ENCODE measurements around the gene ACSBG1. TPM values are rescaled to one million over a fixed set of nuclear protein-coding genes. Genes with fewer than 3 reads are reported as not detected.

Gene ACSBG1
- total and polyA plus RNA-seq, 2 experiments from 2014 or later, result 0.04 TPM; not detected in 1

GRCh38 chr15:78182821-78183220, 51.5 kb downstream of the ACSBG1 start:
- H3F3A ChIP-seq (ENCODE audit: insufficient read depth), result no peaks in the 10 kb centered on the region
- DNase-seq, result no peak
- H2AFZ ChIP-seq, result no peak overlapping the region
- H4K20me1 ChIP-seq (ENCODE audit: insufficient read depth), result no peaks in the 10 kb centered on the region
- no peaks in the 10 kb centered on the region for H3K36me3 ChIP-seq (ENCODE audit: low read depth)
- H3K4me2 ChIP-seq (ENCODE audit: unreplicated experiment), result no peak overlapping the region
- H3K9me2 ChIP-seq (ENCODE audit: insufficient read depth), result no peaks in the 10 kb centered on the region
- no peak overlapping the region for H3K9ac ChIP-seq
- H3K79me2 ChIP-seq (ENCODE audit: insufficient read depth), result no peaks in the 10 kb centered on the region
- no peak overlapping the region for H3K27ac ChIP-seq
- 70 to 79% methylated on average over 4 of the region's 4 CpGs for WGBS, 2 experiments (ENCODE audit: low coverage in 1 of 2, low lambda C conversion rate in 2 of 2, missing lambda C conversion rate in 2 of 2)
- in situ Hi-C loops (cut with MboI), result no loop called here
- peaks cover 11% of the 10 kb centered on the region; the same call in 1 of the 2 replicates for H3K27me3 ChIP-seq (replicated peaks; ENCODE audit: insufficient read depth)
- H3K4me1 ChIP-seq (ENCODE audit: insufficient read depth), result no peaks in the 10 kb centered on the region
- TF ChIP-seq EZH2phosphoT487 (IDR thresholded peaks at IDR 0.05; ENCODE audit: insufficient read depth, low read depth) (no peak), EZH2 (IDR thresholded peaks at IDR 0.05; ENCODE audit: insufficient read depth, poor library complexity, severe bottlenecking) (no peak)
- no peaks in the 10 kb centered on the region for H3K9me3 ChIP-seq (ENCODE audit: low read depth)
- H3K4me3 ChIP-seq, result no peak overlapping the region

GRCh38 chr15:78182336-78182700, 52.0 kb downstream of the ACSBG1 start:
- TF ChIP-seq EZH2phosphoT487 (IDR thresholded peaks at IDR 0.05; ENCODE audit: insufficient read depth, low read depth) (no peak), EZH2 (IDR thresholded peaks at IDR 0.05; ENCODE audit: insufficient read depth, poor library complexity, severe bottlenecking) (no peak)
- no peaks in the 10 kb centered on the region for H3K36me3 ChIP-seq (ENCODE audit: low read depth)
- no peak overlapping the region for H3K9ac ChIP-seq
- H2AFZ ChIP-seq, result no peak overlapping the region
- no peaks in the 10 kb centered on the region for H3K9me2 ChIP-seq (ENCODE audit: insufficient read depth)
- no peak overlapping the region for H3K4me2 ChIP-seq (ENCODE audit: unreplicated experiment)
- no peaks in the 10 kb centered on the region for H4K20me1 ChIP-seq (ENCODE audit: insufficient read depth)
- H3K4me3 ChIP-seq, result no peak overlapping the region
- H3K27me3 ChIP-seq (replicated peaks; ENCODE audit: insufficient read depth), result peaks cover 11% of the 10 kb centered on the region; the same call in 1 of the 2 replicates
- no peak overlapping the region for H3K27ac ChIP-seq
- no peaks in the 10 kb centered on the region for H3K79me2 ChIP-seq (ENCODE audit: insufficient read depth)
- no peak for DNase-seq
- no peaks in the 10 kb centered on the region for H3K9me3 ChIP-seq (ENCODE audit: low read depth)
- no peaks in the 10 kb centered on the region for H3F3A ChIP-seq (ENCODE audit: insufficient read depth)
- WGBS, 2 experiments (ENCODE audit: low coverage in 1 of 2, low lambda C conversion rate in 2 of 2, missing lambda C conversion rate in 2 of 2), result 61 to 62% methylated on average over 4 to 5 of the region's 5 CpGs
- H3K4me1 ChIP-seq (ENCODE audit: insufficient read depth), result no peaks in the 10 kb centered on the region
- in situ Hi-C loops (cut with MboI), result no loop called here

- Histone ChIP-seq H3K79me2 (ENCODE audit: insufficient read depth) (no peaks in the 10 kb centered on the region), H3K36me3 (ENCODE audit: low read depth) (no peaks in the 10 kb centered on the region), H3K9me3 (ENCODE audit: low read depth) (no peaks in the 10 kb centered on the region), H3F3A (ENCODE audit: insufficient read depth) (no peaks in the 10 kb centered on the region), H3K27me3 (replicated peaks; ENCODE audit: insufficient read depth) (peaks cover 4% of the 10 kb centered on the region; the same call in 1 of the 2 replicates), H4K20me1 (ENCODE audit: insufficient read depth) (no peaks in the 10 kb centered on the region), H3K4me2 (ENCODE audit: unreplicated experiment) (no peak overlapping the region), H3K9me2 (ENCODE audit: insufficient read depth) (no peaks in the 10 kb centered on the region), H3K9ac (no peak overlapping the region), H3K4me3 (no peak overlapping the region), H3K27ac (no peak overlapping the region), H2AFZ (no peak overlapping the region), H3K4me1 (ENCODE audit: insufficient read depth) (no peaks in the 10 kb centered on the region)
- 61 to 63% methylated on average over 5 of the region's 5 CpGs for WGBS, 2 experiments (ENCODE audit: low coverage in 1 of 2, low lambda C conversion rate in 2 of 2, missing lambda C conversion rate in 2 of 2)
- TF ChIP-seq EZH2 (IDR thresholded peaks at IDR 0.05; ENCODE audit: insufficient read depth, poor library complexity, severe bottlenecking) (no peak), EZH2phosphoT487 (IDR thresholded peaks at IDR 0.05; ENCODE audit: insufficient read depth, low read depth) (no peak)
- in situ Hi-C loops (cut with MboI), result no loop called here
- DNase-seq, result no peak
These were observed 54.5 kb downstream of the ACSBG1 start for GRCh38 chr15:78179906-78180305.

- WGBS, 2 experiments (ENCODE audit: low coverage in 1 of 2, low lambda C conversion rate in 2 of 2, missing lambda C conversion rate in 2 of 2), result 65 to 78% methylated on average over 12 of the region's 12 CpGs
- Histone ChIP-seq H3K4me3 (no peak overlapping the region), H2AFZ (no peak overlapping the region), H3K9me2 (ENCODE audit: insufficient read depth) (no peaks in the 10 kb centered on the region), H3K9ac (no peak overlapping the region), H3K27ac (no peak overlapping the region), H4K20me1 (ENCODE audit: insufficient read depth) (no peaks in the 10 kb centered on the region), H3K36me3 (ENCODE audit: low read depth) (no peaks in the 10 kb centered on the region), H3K4me1 (ENCODE audit: insufficient read depth) (no peaks in the 10 kb centered on the region), H3K4me2 (ENCODE audit: unreplicated experiment) (no peak overlapping the region), H3K9me3 (ENCODE audit: low read depth) (no peaks in the 10 kb centered on the region), H3K79me2 (ENCODE audit: insufficient read depth) (no peaks in the 10 kb centered on the region), H3K27me3 (replicated peaks; ENCODE audit: insufficient read depth) (no peaks in the 10 kb centered on the region), H3F3A (ENCODE audit: insufficient read depth) (no peaks in the 10 kb centered on the region)
- TF ChIP-seq EZH2phosphoT487 (IDR thresholded peaks at IDR 0.05; ENCODE audit: insufficient read depth, low read depth) (no peak), EZH2 (IDR thresholded peaks at IDR 0.05; ENCODE audit: insufficient read depth, poor library complexity, severe bottlenecking) (no peak)
- DNase-seq, result no peak
- in situ Hi-C loops (cut with MboI), result no loop called here
These were observed 55.0 kb downstream of the ACSBG1 start for GRCh38 chr15:78179286-78179840.

- no peak overlapping the region for H3K4me3 ChIP-seq
- H3K27me3 ChIP-seq (replicated peaks; ENCODE audit: insufficient read depth), result no peaks in the 10 kb centered on the region
- no peaks in the 10 kb centered on the region for H3K9me3 ChIP-seq (ENCODE audit: low read depth)
- H3K4me2 ChIP-seq (ENCODE audit: unreplicated experiment), result no peak overlapping the region
- no peaks in the 10 kb centered on the region for H3K9me2 ChIP-seq (ENCODE audit: insufficient read depth)
- DNase-seq, result no peak
- H3F3A ChIP-seq (ENCODE audit: insufficient read depth), result no peaks in the 10 kb centered on the region
- no peak overlapping the region for H3K9ac ChIP-seq
- no peaks in the 10 kb centered on the region for H3K79me2 ChIP-seq (ENCODE audit: insufficient read depth)
- H2AFZ ChIP-seq, result no peak overlapping the region
- no peaks in the 10 kb centered on the region for H4K20me1 ChIP-seq (ENCODE audit: insufficient read depth)
- H3K27ac ChIP-seq, result no peak overlapping the region
- WGBS, 2 experiments (ENCODE audit: low coverage in 1 of 2, low lambda C conversion rate in 2 of 2, missing lambda C conversion rate in 2 of 2), result 53 to 60% methylated on average over 6 of the region's 6 CpGs
- H3K36me3 ChIP-seq (ENCODE audit: low read depth), result no peaks in the 10 kb centered on the region
- in situ Hi-C loops (cut with MboI), result no loop called here
- no peaks in the 10 kb centered on the region for H3K4me1 ChIP-seq (ENCODE audit: insufficient read depth)
- TF ChIP-seq EZH2 (IDR thresholded peaks at IDR 0.05; ENCODE audit: insufficient read depth, poor library complexity, severe bottlenecking) (no peak), EZH2phosphoT487 (IDR thresholded peaks at IDR 0.05; ENCODE audit: insufficient read depth, low read depth) (no peak)
These were observed 56.3 kb downstream of the ACSBG1 start for GRCh38 chr15:78178064-78178463.

Measured in GM23248 (cell line).